Activated CD8-positive, alpha-beta memory T cell treated with anti-CD3 and anti-CD28 coated beads for 24 hours (primary cell): ENCODE measurements around the gene MSL1.

Experiments
- DNase-seq: peaks from one replicate; pipeline ENCODE4 v3.0.0-alpha.2; 2020

MSL1 gene

GRCh38 chr17:40092581-40092980, 29.2 kb upstream of the MSL1 start:
- no peak for DNase-seq

- no peak for DNase-seq
These were observed 28.7 kb upstream of the MSL1 start for GRCh38 chr17:40093005-40093579.

GRCh38 chr17:40093580-40094201, 28.1 kb upstream of the MSL1 start:
- no peak for DNase-seq

GRCh38 chr17:40094874-40095273, 26.9 kb upstream of the MSL1 start:
- DNase-seq: no peak

- DNase-seq: no peak
These were observed 26.3 kb upstream of the MSL1 start for GRCh38 chr17:40095351-40095943.

GRCh38 chr17:40095944-40096791, 25.6 kb upstream of the MSL1 start:
- DNase-seq: peak; percentile 84

- no peak for DNase-seq
These were observed 24.7 kb upstream of the MSL1 start for GRCh38 chr17:40097087-40097486.

- DNase-seq: no peak
These were observed 23.6 kb upstream of the MSL1 start for GRCh38 chr17:40097931-40098845.

- peak; percentile 99 for DNase-seq
These were observed 22.7 kb upstream of the MSL1 start for GRCh38 chr17:40098846-40099618.

GRCh38 chr17:40099619-40100418, 22.0 kb upstream of the MSL1 start:
- DNase-seq: no peak

GRCh38 chr17:40100419-40100668, 21.4 kb upstream of the MSL1 start, which contains the start of gene NR1D1:
Gene NR1D1, minus strand, starts transcription at chr17:40100589. Its CDS starts 495 bp downstream, at chr17:40100094.
- no peak for DNase-seq

- peak; percentile 93 for DNase-seq
These were observed 21.0 kb upstream of the MSL1 start for GRCh38 chr17:40100669-40101366.

- no peak for DNase-seq
These were observed 20.2 kb upstream of the MSL1 start for GRCh38 chr17:40101367-40102210.

GRCh38 chr17:40103071-40103661, 18.6 kb upstream of the MSL1 start:
- DNase-seq: no peak

- no peak for DNase-seq
These were observed 18.1 kb upstream of the MSL1 start for GRCh38 chr17:40103688-40104087.

GRCh38 chr17:40104594-40105486, 16.9 kb upstream of the MSL1 start:
- no peak for DNase-seq

GRCh38 chr17:40105861-40106759, 15.7 kb upstream of the MSL1 start:
- DNase-seq: no peak
